Colonic mucosa (tissue), 4 donors: ENCODE results near the gene NIT1. TPM values are rescaled to one million over a fixed set of nuclear protein-coding genes. Genes with fewer than 3 reads are reported as not detected.

Experiments used
- DNase-seq: peaks from one replicate; pipeline ENCODE4 v3.0.0-alpha.2; 2020
- H3K27ac ChIP-seq: fragments of 200-600 bp; one replicate; pipeline ENCODE4 v1.8.0; 2021
- H3K27me3 ChIP-seq: fragments of 200-600 bp; one replicate; pipeline ENCODE4 v1.8.0; 2021
- H3K36me3 ChIP-seq: fragments of 200-600 bp; one replicate; pipeline ENCODE4 v1.8.0; 2021
- H3K4me1 ChIP-seq: fragments of 200-600 bp; one replicate; pipeline ENCODE4 v1.8.0; 2021; ENCODE audit warnings: mild to moderate bottlenecking
- H3K4me3 ChIP-seq: fragments of 200-600 bp; one replicate; pipeline ENCODE4 v1.8.0; 2021
- H3K9ac ChIP-seq, 2 donors: one replicate each; pipeline ENCODE4 v1.7.0; 2013; ENCODE audit warnings: control low read depth in 2 of 2, low read depth in 2 of 2, low read length in 2 of 2
- H3K9me3 ChIP-seq: fragments of 200-600 bp; one replicate; pipeline ENCODE4 v1.8.0; 2021
- intact Hi-C: fragments of 100-400 bp; cut with DNase I; formaldehyde crosslinking; loops from one replicate; pipeline ENCODE4 v1.14.1; 2022
- total RNA-seq, 2 donors: library from RNA; stranded (reverse); fragmentation: NEBNext Ultra II Directional in 1 of 2; extraction: Animal tissue kit (Norgen Biotek cat#: 25700) in 1 of 2; gene quantifications; one replicate each; pipeline ENCODE4 v1.2.1, GENCODE V29; 2021
- TF ChIP-seq, protein P1 (sequence below): fragments of 200-600 bp; IDR thresholded peaks from one replicate; pipeline ENCODE4 v1.8.0; 2022; ENCODE audit warnings: antibody characterized with exemption, mild to moderate bottlenecking
- donor health status: healthy.
- donor health status: DM: no; HTN: no; CAD: no.
- donor health status: DM: no; HTN: no; CAD: no.

The NIT1 gene
- total RNA-seq, 2 donors from 2014 or later, result 58.8 to 84.4 TPM

GRCh38 chr1:161162806-161163205, 44.9 kb downstream of the NIT1 start:
- TF ChIP-seq, protein P1, sequence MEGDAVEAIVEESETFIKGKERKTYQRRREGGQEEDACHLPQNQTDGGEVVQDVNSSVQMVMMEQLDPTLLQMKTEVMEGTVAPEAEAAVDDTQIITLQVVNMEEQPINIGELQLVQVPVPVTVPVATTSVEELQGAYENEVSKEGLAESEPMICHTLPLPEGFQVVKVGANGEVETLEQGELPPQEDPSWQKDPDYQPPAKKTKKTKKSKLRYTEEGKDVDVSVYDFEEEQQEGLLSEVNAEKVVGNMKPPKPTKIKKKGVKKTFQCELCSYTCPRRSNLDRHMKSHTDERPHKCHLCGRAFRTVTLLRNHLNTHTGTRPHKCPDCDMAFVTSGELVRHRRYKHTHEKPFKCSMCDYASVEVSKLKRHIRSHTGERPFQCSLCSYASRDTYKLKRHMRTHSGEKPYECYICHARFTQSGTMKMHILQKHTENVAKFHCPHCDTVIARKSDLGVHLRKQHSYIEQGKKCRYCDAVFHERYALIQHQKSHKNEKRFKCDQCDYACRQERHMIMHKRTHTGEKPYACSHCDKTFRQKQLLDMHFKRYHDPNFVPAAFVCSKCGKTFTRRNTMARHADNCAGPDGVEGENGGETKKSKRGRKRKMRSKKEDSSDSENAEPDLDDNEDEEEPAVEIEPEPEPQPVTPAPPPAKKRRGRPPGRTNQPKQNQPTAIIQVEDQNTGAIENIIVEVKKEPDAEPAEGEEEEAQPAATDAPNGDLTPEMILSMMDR, result no peak
- Histone ChIP-seq H3K36me3 (no peaks in the 10 kb centered on the region), H3K27me3 (no peaks in the 10 kb centered on the region), H3K4me1 (peaks cover 19% of the 10 kb centered on the region), H3K27ac (no peak overlapping the region), H3K9ac (no peak overlapping the region), H3K4me3 (no peak overlapping the region), H3K9me3 (no peaks in the 10 kb centered on the region)
- intact Hi-C loops, result no loop called here
- no peak for DNase-seq

DNA sequence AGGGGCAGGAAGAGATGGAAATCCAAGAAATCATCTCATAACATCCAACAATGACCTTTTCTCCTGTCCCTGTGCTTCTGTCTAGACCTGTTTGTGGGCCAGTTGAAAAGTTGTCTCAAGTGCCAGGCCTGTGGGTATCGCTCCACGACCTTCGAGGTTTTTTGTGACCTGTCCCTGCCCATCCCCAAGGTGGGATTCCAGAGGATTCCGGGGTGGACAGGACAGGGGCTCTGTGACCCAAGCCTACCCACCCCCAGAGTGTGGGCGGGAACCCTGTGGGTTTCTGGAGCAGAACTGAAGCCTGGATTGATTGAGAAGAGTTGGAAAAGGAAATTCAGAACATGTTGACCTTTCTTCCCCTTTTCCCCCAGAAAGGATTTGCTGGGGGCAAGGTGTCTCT, 45.9 kb downstream of the NIT1 start:
- Histone ChIP-seq H3K36me3 (no peaks in the 10 kb centered on the region), H3K4me1 (peaks cover 19% of the 10 kb centered on the region), H3K27me3 (no peaks in the 10 kb centered on the region), H3K4me3 (no peak overlapping the region), H3K9me3 (no peaks in the 10 kb centered on the region), H3K9ac (no peak overlapping the region), H3K27ac (no peak overlapping the region)
- no peak for DNase-seq
- TF ChIP-seq, protein P1, result no peak
- intact Hi-C loops, result no loop called here

GRCh38 chr1:161164901-161165610, 47.2 kb downstream of the NIT1 start:
- peak overlapping the region; percentile 89 for H3K27ac ChIP-seq
- H3K9ac ChIP-seq, result peak overlapping the region in 1 of 2 donors; percentile 93
- TF ChIP-seq, protein P1, result no peak
- H3K4me3 ChIP-seq, result peak overlapping the region; percentile 84
- H3K36me3 ChIP-seq, result no peaks in the 10 kb centered on the region
- intact Hi-C loops, result no loop called here
- H3K4me1 ChIP-seq, result peaks cover 18% of the 10 kb centered on the region
- H3K27me3 ChIP-seq, result no peaks in the 10 kb centered on the region
- H3K9me3 ChIP-seq, result no peaks in the 10 kb centered on the region
- no peak for DNase-seq

GRCh38 chr1:161165742-161166668, 48.1 kb downstream of the NIT1 start, which contains the start of gene PPOX:
Gene PPOX (plus strand): TSS chr1:161166426. CDS start chr1:161166848, 422 bp downstream.
- no peaks in the 10 kb centered on the region for H3K9me3 ChIP-seq
- H3K9ac ChIP-seq, result peak within 1 kb of the TSS; percentile 88 to 93
- peak; percentile 97 for DNase-seq
- intact Hi-C loops, result no loop called here
- peaks cover 5% of the 10 kb centered on the region for H3K36me3 ChIP-seq
- H3K4me3 ChIP-seq, result peak within 1 kb of the TSS; percentile 84
- TF ChIP-seq, protein P1, result peak; percentile 32
- H3K4me1 ChIP-seq, result peaks cover 10% of the 10 kb centered on the region
- H3K27ac ChIP-seq, result peak within 1 kb of the TSS; percentile 89
- no peaks in the 10 kb centered on the region for H3K27me3 ChIP-seq

- peak overlapping the region; percentile 89 for H3K27ac ChIP-seq
- DNase-seq, result peak; percentile 43
- intact Hi-C loops, result no loop called here
- H3K36me3 ChIP-seq, result peaks cover 13% of the 10 kb centered on the region
- peak overlapping the region; percentile 84 for H3K4me3 ChIP-seq
- H3K9me3 ChIP-seq, result no peaks in the 10 kb centered on the region
- peaks cover 10% of the 10 kb centered on the region for H3K4me1 ChIP-seq
- no peaks in the 10 kb centered on the region for H3K27me3 ChIP-seq
- peak overlapping the region; percentile 88 to 93 for H3K9ac ChIP-seq
- TF ChIP-seq, protein P1, result no peak
Measured at GRCh38 chr1:161166669-161167548, 49.0 kb downstream of the NIT1 start.
